ENCODE results near the gene GADD45B. TPM values are rescaled to one million over a fixed set of nuclear protein-coding genes. Genes with fewer than 3 reads are reported as not detected.

GADD45B gene
- total RNA-seq, 1 donor from 2014 or later, result 291 TPM

GRCh38 chr19:2444251-2445002, 31.5 kb upstream of the GADD45B start:
- no peak overlapping the region for H3K4me3 Mint-ChIP-seq
- H3K9me3 Mint-ChIP-seq, result no peaks in the 10 kb centered on the region
- ATAC-seq (ENCODE audit: low read depth) (no peak), DNase-seq (no peak)
- ChIA-PET CTCF (no interaction called here), POLR2A (interaction anchor here (1.0 kb wide), 1 partner anchor 9 kb away, joined by 4 read pairs; no protein-coding TSS in a partner anchor)
- H3K27ac Mint-ChIP-seq, result no peak overlapping the region
- peaks cover 15% of the 10 kb centered on the region for H3K36me3 Mint-ChIP-seq (ENCODE audit: low read depth)
- intact Hi-C loops (cut with micrococcal nuclease), result no loop called here
- H3K27me3 Mint-ChIP-seq, result no peaks in the 10 kb centered on the region
- peaks cover 12% of the 10 kb centered on the region for H3K4me1 Mint-ChIP-seq
- no peak for TF ChIP-seq CTCF (IDR thresholded peaks at IDR 0.05)

GRCh38 chr19:2446381-2446780, 29.5 kb upstream of the GADD45B start:
- intact Hi-C loops (cut with micrococcal nuclease), result no loop called here
- Mint-ChIP-seq H3K36me3 (ENCODE audit: low read depth) (peaks cover 18% of the 10 kb centered on the region), H3K27ac (peak overlapping the region; percentile 59), H3K9me3 (no peaks in the 10 kb centered on the region), H3K4me1 (peaks cover 12% of the 10 kb centered on the region), H3K27me3 (no peaks in the 10 kb centered on the region), H3K4me3 (peak overlapping the region; percentile 78)
- CTCF ChIA-PET, result interaction anchor here (1.0 to 1.7 kb wide), 3 partner anchors 54 to 290 kb away, joined by 3 to 7 read pairs (median 3); no protein-coding TSS in a partner anchor
- POLR2A ChIA-PET, result interaction anchor here (0.6 to 1.6 kb wide), 5 partner anchors 10 to 106 kb away, joined by 3 to 5 read pairs (median 4); partner anchors contain the start of genes GADD45B, LMNB2 and TIMM13
- TF ChIP-seq CTCF (IDR thresholded peaks at IDR 0.05), result no peak
- ATAC-seq (ENCODE audit: low read depth), result peak; percentile 79
- no peak for DNase-seq

- peaks cover 7% of the 10 kb centered on the region for H3K36me3 Mint-ChIP-seq (ENCODE audit: low read depth)
- DNase-seq (no peak), ATAC-seq (ENCODE audit: low read depth) (no peak)
- ChIA-PET CTCF (no interaction called here), POLR2A (no interaction called here)
- intact Hi-C loops (cut with micrococcal nuclease), result no loop called here
- H3K4me1 Mint-ChIP-seq, result peaks cover 25% of the 10 kb centered on the region
- H3K27me3 Mint-ChIP-seq, result no peaks in the 10 kb centered on the region
- H3K9me3 Mint-ChIP-seq, result no peaks in the 10 kb centered on the region
- no peak for TF ChIP-seq CTCF (IDR thresholded peaks at IDR 0.05)
- no peak overlapping the region for H3K27ac Mint-ChIP-seq
- no peak overlapping the region for H3K4me3 Mint-ChIP-seq
Measured at GRCh38 chr19:2449019-2449418, 26.9 kb upstream of the GADD45B start.

- Mint-ChIP-seq H3K27me3 (no peaks in the 10 kb centered on the region), H3K4me1 (peaks cover 38% of the 10 kb centered on the region), H3K27ac (no peak overlapping the region), H3K9me3 (no peaks in the 10 kb centered on the region), H3K4me3 (no peak overlapping the region), H3K36me3 (ENCODE audit: low read depth) (peaks cover 4% of the 10 kb centered on the region)
- intact Hi-C loops (cut with micrococcal nuclease), result no loop called here
- no peak for ATAC-seq (ENCODE audit: low read depth)
- ChIA-PET POLR2A (interaction anchor here (0.7 kb wide), 1 partner anchor 1015 kb away, joined by 3 read pairs; no protein-coding TSS in a partner anchor), CTCF (no interaction called here)
- TF ChIP-seq CTCF (IDR thresholded peaks at IDR 0.05), result no peak
- no peak for DNase-seq
Measured at GRCh38 chr19:2451138-2451537, 24.8 kb upstream of the GADD45B start.

GRCh38 chr19:2451741-2452140, 24.2 kb upstream of the GADD45B start:
- no peaks in the 10 kb centered on the region for H3K9me3 Mint-ChIP-seq
- H3K27ac Mint-ChIP-seq, result no peak overlapping the region
- intact Hi-C loops (cut with micrococcal nuclease), result no loop called here
- no peak for TF ChIP-seq CTCF (IDR thresholded peaks at IDR 0.05)
- no peaks in the 10 kb centered on the region for H3K27me3 Mint-ChIP-seq
- peaks cover 4% of the 10 kb centered on the region for H3K36me3 Mint-ChIP-seq (ENCODE audit: low read depth)
- CTCF ChIA-PET, result no interaction called here
- ATAC-seq (ENCODE audit: low read depth) (no peak), DNase-seq (no peak)
- no peak overlapping the region for H3K4me3 Mint-ChIP-seq
- peaks cover 32% of the 10 kb centered on the region for H3K4me1 Mint-ChIP-seq
- POLR2A ChIA-PET, result interaction anchor here (0.7 kb wide), 1 partner anchor 24 kb away, joined by 3 read pairs; the partner anchor contains the start of gene TIMM13
